Epithelial cell of esophagus (primary cell): Measurements from ENCODE around the gene TMEM121B.

ENCODE experiments used
- DNase-seq: peaks from one replicate; pipeline ENCODE4 v3.0.0; 2010; ENCODE audit warnings: low read depth
- H3K4me3 ChIP-seq: 2 replicates; pipeline ENCODE4 v1.5.1; 2011; ENCODE audit warnings: mild to moderate bottlenecking, low read length, control low read depth
- TF ChIP-seq, protein P1 (sequence below): IDR thresholded peaks from 2 replicates; pipeline ENCODE4 v1.5.1; 2011; ENCODE audit warnings: low read depth, mild to moderate bottlenecking, low read length, control low read depth, inconsistent platforms; ENCODE audit not compliant: insufficient read depth; ENCODE audit errors: missing control alignments

TMEM121B gene

GRCh38 chr22:17112491-17113042 lies 8.6 kb downstream of the TMEM121B start:
- DNase-seq: no peak
- H3K4me3 ChIP-seq: no peak overlapping the region
- TF ChIP-seq, protein P1, sequence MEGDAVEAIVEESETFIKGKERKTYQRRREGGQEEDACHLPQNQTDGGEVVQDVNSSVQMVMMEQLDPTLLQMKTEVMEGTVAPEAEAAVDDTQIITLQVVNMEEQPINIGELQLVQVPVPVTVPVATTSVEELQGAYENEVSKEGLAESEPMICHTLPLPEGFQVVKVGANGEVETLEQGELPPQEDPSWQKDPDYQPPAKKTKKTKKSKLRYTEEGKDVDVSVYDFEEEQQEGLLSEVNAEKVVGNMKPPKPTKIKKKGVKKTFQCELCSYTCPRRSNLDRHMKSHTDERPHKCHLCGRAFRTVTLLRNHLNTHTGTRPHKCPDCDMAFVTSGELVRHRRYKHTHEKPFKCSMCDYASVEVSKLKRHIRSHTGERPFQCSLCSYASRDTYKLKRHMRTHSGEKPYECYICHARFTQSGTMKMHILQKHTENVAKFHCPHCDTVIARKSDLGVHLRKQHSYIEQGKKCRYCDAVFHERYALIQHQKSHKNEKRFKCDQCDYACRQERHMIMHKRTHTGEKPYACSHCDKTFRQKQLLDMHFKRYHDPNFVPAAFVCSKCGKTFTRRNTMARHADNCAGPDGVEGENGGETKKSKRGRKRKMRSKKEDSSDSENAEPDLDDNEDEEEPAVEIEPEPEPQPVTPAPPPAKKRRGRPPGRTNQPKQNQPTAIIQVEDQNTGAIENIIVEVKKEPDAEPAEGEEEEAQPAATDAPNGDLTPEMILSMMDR: no peak

DNA sequence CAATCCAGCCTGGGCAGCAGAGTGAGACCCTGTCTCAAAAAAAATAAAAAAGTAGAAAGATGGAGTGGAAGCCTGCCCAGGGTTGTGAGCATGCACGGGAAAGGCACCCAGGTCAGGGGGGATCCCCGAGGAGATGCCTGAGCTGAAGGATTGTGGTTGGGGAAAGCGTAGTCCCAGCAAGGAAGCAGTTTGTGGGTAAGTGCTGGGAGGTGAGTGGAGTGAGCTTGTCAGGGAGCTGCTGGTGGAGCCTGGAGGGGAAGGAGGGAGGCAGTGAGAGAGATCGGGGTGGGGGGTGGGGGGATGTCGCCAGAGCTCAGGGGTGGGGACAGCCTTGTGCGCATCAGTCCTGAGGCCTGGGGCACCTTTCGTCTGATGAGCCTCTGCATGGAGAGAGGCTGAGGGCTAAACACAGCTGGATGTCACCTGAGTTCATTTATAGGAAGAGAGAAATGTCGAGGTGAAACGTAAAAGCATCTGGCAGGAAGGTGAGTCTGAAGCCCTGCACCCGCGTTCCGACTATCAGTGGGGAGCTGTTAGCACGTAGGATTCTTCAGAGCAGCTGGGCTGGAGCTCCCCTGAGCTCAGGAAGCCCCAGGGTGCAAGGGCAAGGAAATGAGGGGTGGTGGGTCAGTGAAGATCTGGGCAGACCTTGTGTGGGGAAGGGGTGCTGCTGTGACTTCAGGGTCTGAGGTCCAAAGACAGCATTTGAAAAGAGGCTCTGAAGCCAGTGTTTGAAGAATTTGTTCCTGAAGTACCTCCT lies 10.2 kb downstream of the TMEM121B start:
- no peak overlapping the region for H3K4me3 ChIP-seq
- DNase-seq: no peak
- TF ChIP-seq, protein P1: no peak

GRCh38 chr22:17109976-17110375 lies 11.2 kb downstream of the TMEM121B start:
- TF ChIP-seq, protein P1: no peak
- no peak for DNase-seq
- H3K4me3 ChIP-seq: no peak overlapping the region

- DNase-seq: no peak
- H3K4me3 ChIP-seq: no peak overlapping the region
- TF ChIP-seq, protein P1: no peak
Measured at GRCh38 chr22:17109113-17109865, 11.9 kb downstream of the TMEM121B start.

DNA sequence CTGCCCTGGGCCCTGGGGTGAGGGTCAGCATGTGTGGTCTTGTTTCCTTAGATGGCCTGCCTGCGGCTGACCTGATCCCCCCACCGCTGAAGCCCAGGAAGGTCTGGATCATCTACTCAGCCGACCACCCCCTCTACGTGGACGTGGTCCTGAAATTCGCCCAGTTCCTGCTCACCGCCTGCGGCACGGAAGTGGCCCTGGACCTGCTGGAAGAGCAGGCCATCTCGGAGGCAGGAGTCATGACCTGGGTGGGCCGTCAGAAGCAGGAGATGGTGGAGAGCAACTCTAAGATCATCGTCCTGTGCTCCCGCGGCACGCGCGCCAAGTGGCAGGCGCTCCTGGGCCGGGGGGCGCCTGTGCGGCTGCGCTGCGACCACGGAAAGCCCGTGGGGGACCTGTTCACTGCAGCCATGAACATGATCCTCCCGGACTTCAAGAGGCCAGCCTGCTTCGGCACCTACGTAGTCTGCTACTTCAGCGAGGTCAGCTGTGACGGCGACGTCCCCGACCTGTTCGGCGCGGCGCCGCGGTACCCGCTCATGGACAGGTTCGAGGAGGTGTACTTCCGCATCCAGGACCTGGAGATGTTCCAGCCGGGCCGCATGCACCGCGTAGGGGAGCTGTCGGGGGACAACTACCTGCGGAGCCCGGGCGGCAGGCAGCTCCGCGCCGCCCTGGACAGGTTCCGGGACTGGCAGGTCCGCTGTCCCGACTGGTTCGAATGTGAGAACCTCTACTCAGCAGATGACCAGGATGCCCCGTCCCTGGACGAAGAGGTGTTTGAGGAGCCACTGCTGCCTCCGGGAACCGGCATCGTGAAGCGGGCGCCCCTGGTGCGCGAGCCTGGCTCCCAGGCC lies 12.7 kb downstream of the TMEM121B start:
- no peak for DNase-seq
- TF ChIP-seq, protein P1: no peak
- no peak overlapping the region for H3K4me3 ChIP-seq

GRCh38 chr22:17107547-17107810 lies 13.7 kb downstream of the TMEM121B start:
- no peak overlapping the region for H3K4me3 ChIP-seq
- no peak for DNase-seq
- TF ChIP-seq, protein P1: no peak
